GM21576 (cell line): ENCODE data around the gene CCDC120.
A peak's percentile ranks its signal among the peaks of the same experiment; 100 is the strongest.

Experiments used
- ATAC-seq: cut with Tn5 transposase; IDR thresholded peaks from one replicate; pipeline ENCODE4 v1.9.1; 2021; ENCODE audit warnings: mild to moderate bottlenecking, moderate library complexity; ENCODE audit not compliant: unreplicated experiment

The CCDC120 gene

GRCh38 chrX:49100704-49101628 lies 42.2 kb downstream of the CCDC120 start:
- ATAC-seq: peak; percentile 89

- ATAC-seq: no peak
Observed at GRCh38 chrX:49101629-49101984, 42.8 kb downstream of the CCDC120 start.

- no peak for ATAC-seq
Observed at GRCh38 chrX:49102190-49102589, 43.4 kb downstream of the CCDC120 start.

GRCh38 chrX:49103637-49104036 lies 44.8 kb downstream of the CCDC120 start:
- ATAC-seq: no peak

GRCh38 chrX:49106296-49106695 lies 47.5 kb downstream of the CCDC120 start:
- no peak for ATAC-seq

- ATAC-seq: no peak
Observed at GRCh38 chrX:49106930-49107329, 48.1 kb downstream of the CCDC120 start.

- ATAC-seq: no peak
Observed at GRCh38 chrX:49108641-49109040, 49.8 kb downstream of the CCDC120 start.

GRCh38 chrX:49110417-49110816 lies 51.6 kb downstream of the CCDC120 start:
- ATAC-seq: no peak

GRCh38 chrX:49111791-49112190 lies 53.0 kb downstream of the CCDC120 start:
- no peak for ATAC-seq

- ATAC-seq: no peak
Observed at GRCh38 chrX:49116076-49116475, 57.3 kb downstream of the CCDC120 start.

- ATAC-seq: no peak
Observed at GRCh38 chrX:49116716-49117115, 57.9 kb downstream of the CCDC120 start.

GRCh38 chrX:49117581-49117980 lies 58.8 kb downstream of the CCDC120 start:
- no peak for ATAC-seq
